RPMI8226 (cell line): Measurements from ENCODE around the gene GPRC5C.
"Not testable (repeated sequence)": the region's sequence is repeated elsewhere in the genome, so short reads cannot be mapped to it uniquely, and the experiment has no call there.

Source experiments
- DNase-seq: peaks from one replicate; pipeline ENCODE4 v3.0.0-alpha.2; 2015

GPRC5C gene, protein sequence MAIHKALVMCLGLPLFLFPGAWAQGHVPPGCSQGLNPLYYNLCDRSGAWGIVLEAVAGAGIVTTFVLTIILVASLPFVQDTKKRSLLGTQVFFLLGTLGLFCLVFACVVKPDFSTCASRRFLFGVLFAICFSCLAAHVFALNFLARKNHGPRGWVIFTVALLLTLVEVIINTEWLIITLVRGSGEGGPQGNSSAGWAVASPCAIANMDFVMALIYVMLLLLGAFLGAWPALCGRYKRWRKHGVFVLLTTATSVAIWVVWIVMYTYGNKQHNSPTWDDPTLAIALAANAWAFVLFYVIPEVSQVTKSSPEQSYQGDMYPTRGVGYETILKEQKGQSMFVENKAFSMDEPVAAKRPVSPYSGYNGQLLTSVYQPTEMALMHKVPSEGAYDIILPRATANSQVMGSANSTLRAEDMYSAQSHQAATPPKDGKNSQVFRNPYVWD

DNA sequence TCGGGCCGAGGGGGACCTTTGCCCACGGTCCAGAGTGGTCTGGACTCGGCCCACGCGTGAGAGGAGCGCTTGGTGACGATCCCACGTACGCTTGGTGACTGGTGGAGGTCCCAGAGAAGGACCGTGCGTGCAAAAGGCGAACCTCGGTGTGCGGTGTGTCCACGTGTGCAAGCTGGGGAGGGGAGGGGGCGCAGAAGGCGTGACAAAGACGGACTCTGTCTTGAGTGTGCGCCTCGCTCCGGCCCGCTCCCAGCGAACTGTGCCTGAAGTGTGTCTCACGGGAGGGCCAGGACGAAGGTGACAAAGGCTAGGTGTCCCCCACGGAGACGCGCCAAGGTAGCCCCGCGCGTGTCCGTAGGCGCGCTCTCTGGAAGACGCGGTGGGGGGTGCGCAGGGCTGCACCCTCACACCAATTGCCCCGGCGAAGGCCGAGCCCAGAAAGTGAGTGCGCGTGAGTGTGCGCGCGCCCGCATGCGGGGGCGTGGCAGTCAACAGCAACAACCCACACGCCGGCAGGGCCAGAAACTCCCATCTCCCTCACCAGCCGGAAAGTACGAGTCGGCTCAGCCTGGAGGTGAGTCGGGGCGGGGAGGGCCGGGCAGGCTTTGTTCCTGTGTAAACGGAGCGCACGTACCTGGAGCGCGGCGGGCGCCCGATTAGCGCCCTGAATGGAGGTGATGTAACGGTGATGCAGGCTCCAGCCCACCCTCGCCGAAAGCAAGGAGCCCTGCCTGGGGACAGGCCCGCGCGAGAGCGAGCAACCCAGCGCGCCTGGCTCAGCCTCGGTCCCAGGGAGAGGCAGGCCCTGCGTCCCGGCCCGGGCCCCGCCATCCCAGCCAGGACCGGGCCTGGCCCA, at the start of gene GPRC5C:
Gene GPRC5C (plus strand): TSS at position 521 of the 856 bp plus-strand sequence. CDS start 7,689 bp downstream, outside the sequence.
- DNase-seq: peak; percentile 62

GRCh38 chr17:74383141-74383540, 48.7 kb upstream of the GPRC5C start:
- DNase-seq: no peak

DNA sequence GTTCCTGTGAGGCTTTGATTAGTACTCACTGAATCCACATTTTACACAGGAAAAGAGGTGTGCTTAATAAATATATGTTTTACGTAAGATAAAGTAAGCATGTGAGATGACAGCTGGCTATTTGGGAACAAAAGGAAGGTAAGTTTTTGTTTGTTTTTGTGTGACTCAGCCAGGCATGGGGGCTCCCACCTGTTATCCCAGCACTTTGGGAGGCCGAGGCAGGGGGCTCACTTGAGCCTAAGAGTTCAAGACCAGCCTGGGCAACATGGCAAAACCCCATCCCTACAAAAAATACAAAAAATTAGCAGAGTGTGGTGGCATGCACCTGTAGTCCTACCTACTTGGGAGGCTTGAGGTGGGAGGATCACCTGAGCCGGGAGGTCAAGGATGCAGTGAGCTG, 46.7 kb upstream of the GPRC5C start:
- DNase-seq: no peak

GRCh38 chr17:74386386-74386785, 45.5 kb upstream of the GPRC5C start:
- peak; percentile 62 for DNase-seq

GRCh38 chr17:74387365-74388218, 44.3 kb upstream of the GPRC5C start:
- no peak for DNase-seq

DNA sequence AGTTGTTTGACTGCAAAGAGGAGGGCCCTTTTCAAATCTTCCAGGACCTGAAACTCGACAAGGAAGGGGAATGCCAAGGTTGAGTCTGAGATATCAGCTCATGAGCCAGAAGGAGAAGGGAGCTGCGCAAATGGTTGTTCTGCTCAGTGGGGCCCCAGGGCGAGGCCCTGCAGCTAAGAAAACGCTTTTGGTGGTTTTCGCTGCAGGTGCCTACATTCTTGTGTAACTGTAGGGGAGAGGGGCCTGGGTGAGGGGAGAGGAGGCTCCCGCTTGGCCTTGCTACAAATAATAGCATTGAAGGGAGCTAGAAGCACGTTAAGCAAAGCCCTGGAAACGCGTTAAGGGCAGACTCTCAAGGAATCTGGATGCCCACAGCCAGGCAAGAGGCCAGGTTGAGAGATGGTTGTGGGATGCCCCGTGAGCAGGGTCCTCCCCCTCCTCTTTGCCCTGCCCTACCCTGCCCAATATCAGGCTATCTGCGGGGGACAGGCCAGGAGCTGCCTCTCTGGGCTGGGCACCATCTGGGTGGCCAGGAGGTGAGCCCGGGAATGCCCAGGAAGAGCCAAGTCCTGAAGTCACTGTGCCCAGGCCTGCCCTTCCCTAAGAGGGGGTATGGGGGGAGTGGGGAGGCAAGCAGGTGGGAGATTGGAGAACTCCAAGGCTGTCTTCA, 42.7 kb upstream of the GPRC5C start:
- no peak for DNase-seq

DNA sequence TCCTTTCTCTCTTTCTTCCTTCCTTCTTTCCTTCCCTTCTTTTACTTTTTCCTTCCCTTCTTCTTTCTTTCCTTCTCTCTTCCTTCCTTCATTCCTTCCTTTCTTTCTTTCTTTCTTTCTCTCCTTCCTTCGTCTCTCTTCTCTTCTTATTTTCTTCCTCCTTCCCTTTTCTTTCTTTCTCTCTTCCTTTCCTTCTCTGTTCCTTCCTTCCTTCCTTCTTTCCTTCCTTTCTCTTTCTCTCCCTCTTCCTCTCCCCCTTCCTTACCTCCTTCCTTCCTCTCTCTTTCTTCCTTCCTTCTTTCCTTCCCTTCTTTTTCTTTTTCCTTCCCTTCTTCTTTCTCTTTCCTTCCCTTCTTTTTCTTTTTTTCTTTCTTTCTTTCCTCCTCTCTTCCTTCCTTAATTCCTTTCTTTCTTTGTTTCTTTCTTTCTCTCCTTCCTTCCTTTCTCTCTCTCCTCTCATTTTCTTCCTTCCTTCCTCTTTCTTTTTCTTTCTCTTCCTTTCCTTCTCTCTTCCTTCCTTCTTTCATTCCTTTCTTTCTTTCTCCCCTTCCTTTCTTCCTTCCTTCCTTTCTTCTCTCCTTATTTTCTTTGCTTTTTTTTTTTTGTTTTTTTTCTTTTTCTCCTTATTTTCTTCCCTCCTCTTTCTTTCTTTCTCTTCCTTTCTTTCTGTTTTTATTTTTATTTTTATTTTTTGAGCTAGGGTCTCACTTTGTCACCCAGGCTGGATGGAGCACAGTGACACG, 41.8 kb upstream of the GPRC5C start:
- DNase-seq: no peak

DNA sequence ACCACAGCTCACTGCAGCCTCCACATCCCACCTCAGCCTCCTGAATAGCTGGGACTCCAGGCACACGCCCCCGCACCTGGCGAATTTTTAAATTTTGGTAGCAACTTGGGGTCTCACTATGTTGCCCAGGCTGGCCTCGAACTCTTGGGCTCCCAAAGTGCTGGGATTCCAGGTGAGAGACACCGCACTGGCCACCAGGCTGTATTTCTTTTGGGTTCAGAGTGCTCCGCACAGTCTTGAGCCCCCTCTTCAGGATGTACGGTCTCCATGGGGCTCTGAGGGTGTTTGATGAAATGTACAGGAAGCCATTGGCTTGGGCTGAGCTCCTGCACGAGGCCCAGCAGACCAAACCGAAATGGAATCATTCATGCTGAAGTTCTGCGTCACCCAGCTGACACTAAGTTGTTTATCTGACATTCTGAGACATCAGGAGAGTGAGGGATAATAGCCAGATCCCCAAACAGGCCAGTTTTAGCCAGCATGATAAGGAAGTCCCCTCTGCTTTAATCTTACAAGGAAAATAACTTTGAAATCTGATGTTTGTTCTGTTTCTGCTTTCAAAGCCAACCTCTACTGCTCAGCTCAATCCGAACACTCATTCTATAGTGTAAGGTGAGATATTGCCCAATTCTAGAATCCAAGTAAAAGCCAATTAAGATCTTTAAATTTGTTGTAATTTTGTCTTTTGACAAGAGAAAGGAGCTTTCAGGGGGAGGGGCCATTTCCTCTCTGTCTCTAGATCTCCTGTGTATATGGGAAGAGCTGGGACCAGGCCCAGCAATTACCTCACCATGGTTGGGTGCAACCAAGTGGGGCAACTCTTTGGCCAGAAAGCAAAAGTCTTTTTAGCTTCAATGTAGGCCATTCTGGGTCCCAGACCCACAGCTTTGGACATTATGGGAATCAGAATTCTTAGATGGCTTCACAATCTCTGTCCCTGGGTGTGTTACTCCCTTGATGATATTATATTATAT, 40.9 kb upstream of the GPRC5C start:
- no peak for DNase-seq

DNA sequence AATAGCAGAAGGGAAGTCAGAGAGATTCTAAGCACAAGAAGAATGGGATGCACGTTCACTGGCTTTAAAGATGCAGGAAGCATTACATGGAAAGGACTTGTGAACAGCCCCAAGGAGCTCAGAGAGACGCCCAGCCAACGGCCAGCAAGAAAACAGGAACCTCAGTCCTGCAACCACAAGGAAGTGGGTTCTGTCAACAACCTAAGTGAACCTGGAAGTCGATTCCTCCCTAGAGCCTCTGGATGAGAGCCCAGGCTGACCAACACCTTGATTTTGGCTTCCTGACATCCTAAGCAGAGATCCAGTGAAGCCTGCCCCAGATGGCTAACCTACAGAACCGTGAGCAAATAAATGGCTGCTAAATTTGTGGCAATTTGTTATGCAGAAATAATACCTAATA, 40.1 kb upstream of the GPRC5C start:
- no peak for DNase-seq

GRCh38 chr17:74392848-74393247, 39.0 kb upstream of the GPRC5C start:
- no peak for DNase-seq

DNA sequence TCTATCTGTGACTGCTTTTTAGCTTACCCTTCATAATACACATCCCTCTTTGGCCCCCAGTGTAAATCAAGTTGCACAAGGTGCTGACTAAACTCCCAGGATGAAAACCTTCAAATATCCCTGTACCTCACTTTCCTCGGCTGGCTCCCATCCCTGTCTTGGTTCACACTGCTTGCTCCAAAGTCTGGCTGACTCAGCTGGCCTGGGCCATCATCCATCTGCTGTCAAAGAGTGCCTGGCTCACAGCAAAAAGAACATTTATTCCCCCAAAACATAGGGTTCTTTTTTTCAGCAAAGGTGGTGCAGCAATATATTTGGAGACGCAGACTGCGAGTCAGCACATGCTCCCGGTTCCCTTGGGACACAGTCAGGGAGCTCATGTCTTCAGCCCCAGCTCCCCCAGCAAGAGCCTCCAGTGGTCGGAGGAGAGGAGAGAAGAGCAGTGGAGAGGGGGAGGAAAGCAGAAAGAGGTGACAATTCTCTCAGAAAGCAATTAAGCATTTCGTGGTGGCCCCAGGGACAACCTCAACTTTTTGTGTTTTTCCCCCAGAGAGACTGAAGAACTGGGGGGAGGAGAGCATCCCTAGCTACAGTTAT, 38.4 kb upstream of the GPRC5C start:
- DNase-seq: no peak

DNA sequence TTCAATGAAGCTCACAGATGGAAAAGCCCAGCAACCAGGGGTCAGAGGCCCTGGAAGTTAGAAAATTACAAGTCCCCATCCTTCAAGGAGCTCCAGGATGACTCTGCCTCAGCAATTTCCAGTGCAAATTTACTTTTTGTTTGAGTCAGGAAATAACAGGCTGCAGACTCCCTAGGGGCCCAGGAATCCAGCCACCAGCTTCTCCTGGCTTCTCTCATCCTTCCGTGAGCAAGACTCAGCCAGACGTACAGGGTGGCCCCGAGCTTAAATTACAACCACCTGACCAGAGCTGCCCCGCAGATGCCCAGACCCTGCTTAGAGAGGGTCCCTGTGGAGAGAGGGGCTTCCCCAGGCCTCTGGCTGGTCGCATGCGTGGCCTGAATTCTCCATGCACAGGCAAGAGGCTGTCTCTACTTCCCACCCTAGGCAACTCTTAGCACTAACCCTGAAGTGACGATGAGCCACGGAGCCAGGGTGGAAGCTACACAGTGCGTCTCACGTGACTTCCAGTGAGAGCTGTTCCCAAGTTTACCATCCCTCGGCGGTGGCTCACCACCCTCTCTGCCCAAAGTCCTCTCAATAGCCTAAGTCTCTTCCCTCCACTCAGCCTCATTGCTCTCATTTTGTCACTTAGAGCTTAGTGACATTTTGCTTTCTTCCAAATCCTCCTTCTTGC, 37.5 kb upstream of the GPRC5C start:
- no peak for DNase-seq

DNA sequence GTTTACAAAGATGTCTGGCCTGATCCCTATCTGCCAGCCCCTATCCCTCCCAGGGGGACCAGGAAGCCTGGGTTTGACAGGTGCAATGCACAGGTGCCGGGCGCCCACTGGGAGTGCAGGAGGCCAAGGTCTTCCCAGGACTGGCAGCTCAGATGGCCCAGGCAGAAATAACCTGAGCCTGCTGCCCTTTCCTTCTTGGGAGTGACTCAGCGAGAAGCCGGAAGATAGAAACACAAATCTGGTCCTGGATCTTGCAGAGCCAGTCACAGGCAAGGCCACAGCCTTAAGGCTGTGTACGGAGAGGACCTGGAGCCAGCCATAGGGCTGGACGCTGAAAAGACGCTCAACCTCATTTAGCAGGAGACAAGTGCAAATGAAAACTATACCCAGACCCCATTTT, 36.9 kb upstream of the GPRC5C start:
- no peak for DNase-seq

GRCh38 chr17:74396567-74396966, 35.3 kb upstream of the GPRC5C start:
- DNase-seq: no peak

DNA sequence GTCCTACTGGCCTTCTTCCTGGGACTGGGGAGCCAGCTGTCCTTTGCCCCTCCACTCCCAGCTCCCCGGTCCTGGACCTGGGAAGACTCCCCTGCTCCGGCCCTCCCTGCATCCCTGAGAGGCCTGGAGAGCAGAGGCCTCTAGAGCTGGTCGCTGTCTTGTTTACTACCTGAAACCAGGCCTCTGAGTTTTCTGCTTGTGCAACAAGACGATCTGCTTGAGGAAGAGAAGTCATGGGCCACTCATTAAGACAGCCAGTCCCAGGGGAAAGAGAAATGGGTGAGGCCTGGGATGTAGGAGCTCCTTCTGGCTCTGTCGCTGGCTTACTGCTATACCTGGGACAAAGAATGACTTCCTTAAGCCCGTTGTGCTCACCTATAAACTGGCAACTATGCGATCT, 29.8 kb upstream of the GPRC5C start:
- no peak for DNase-seq

DNA sequence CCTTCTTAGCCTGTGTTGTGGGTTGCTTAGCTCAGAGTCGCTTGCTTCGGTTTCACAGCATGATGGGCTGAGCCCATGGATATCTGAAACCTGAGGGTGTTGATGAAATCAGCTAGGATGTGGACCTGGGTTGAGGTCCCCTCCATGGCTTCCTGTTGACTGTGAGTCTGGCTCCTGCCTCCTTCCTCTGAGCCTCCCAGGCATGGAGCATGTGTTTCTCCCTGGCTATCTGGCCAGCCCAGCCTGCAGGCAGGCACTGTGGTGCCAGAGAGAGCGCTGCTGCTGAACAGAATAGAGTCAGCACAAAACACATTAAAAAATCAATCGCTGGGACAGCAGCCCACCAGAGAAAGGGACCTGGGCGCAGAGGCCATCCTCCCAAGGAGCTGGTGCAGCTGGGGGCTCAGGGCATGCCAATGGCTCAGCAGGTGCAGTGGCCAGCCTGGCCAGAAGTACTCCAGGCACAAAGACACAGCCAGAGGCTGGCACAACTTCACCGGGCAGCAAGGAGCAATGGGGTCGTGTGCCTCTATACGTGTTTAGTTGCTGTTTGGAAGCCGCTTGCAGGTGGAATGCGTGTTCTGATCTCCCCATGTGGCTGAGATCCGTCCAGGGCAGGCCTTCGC, 28.3 kb upstream of the GPRC5C start:
- DNase-seq: no peak

DNA sequence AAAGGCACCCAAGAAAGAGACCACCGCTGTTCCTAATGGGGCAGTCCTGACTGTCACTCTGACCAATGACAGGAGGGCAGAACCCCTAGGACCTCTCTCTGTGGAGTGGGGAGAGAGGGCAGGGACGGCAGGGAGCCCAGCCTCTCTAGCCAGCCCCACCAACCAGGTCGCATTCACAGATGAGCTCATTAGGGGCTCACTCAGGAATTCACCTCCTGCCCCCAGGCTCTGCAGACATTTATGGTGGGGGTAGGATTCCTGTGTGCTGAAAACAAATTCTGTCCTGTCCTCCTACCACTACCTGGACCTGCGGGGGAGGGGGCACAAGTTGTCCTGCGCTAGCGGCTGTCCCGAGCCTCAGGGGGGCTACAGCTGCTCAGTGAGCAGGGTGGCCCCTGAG, 27.7 kb upstream of the GPRC5C start:
- no peak for DNase-seq

DNA sequence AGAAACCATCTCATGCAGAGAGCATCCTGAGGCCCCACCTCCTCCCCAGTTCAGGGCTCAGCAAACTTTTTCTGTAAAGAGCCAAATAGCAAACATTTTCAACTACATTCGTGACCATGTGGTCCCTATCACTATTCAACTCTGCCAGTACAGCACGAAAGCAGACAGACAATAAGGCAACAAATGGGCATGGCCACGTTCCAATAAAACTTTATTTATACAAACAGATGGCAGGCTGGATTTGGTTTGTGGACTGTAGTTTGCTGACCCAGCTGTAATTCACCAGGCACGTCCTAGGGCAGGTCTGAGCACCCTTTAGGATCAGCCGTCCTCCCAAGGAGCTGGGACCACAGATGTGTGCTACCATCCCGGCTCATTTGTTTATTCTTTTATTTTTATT, 27.1 kb upstream of the GPRC5C start:
- peak; percentile 36 for DNase-seq

DNA sequence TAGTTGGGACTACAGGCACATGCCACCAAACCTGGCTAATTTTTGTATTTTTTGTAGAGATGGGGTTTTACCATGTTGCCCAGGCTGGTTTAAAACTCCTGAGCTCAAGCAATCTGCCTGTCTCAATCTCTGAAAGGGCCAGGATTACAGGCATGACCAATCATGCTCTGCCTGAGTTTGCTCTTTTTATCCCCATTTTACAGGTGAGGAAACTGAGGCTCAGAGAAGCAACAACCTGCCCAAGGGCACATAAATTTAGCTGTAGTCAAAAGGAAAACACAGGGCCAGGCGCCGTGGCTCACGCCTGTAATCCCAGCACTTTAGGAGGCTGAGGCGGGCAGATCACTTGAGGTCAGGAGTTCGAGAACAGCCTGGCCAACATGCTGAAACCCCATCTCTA, 26.6 kb upstream of the GPRC5C start:
- not testable (repeated sequence) for DNase-seq
